Measurements from ENCODE around the gene HLA-DMB. TPM values are rescaled to one million over a fixed set of nuclear protein-coding genes. Genes with fewer than 3 reads are reported as not detected.
A peak's percentile ranks its signal among the peaks of the same experiment; 100 is the strongest.

The HLA-DMB gene
- total RNA-seq (2021): 0.34 and 0.46 TPM in 2 replicates
- percentile 21 among the genes with signal in this experiment for Bru-seq, nascent RNA
- percentile 23 among the genes with signal in this experiment for BruChase-seq, experiment 1, labeled RNA remaining after a 2-hour chase
- BruChase-seq, experiment 2, labeled RNA remaining after a 6-hour chase: percentile 31 among the genes with signal in this experiment
- long read RNA-seq: 0 reads

GRCh38 chr6:32940656-32941213, at the start of gene HLA-DMB:
TSS of gene HLA-DMB (minus strand) at chr6:32941028. CDS start at chr6:32940807, 221 bp downstream.
- no TSS peak for BruUV-seq (replicated peaks)
- Histone ChIP-seq H3K27me3 (replicated peaks; ENCODE audit: insufficient read depth, low read depth, low read length, poor library complexity) (peaks cover 6% of the 10 kb centered on the region), H3K9me3 (ENCODE audit: low read depth, low read length, poor library complexity, severe bottlenecking) (no peaks in the 10 kb centered on the region), H3K36me3 (ENCODE audit: insufficient read depth, low read length, poor library complexity, severe bottlenecking) (no peaks in the 10 kb centered on the region), H3K27ac (ENCODE audit: low read depth, low read length, poor library complexity, severe bottlenecking) (peak within 1 kb of the TSS; percentile 54), H3K4me1 (ENCODE audit: insufficient read depth, low read length, poor library complexity, severe bottlenecking) (peaks cover 8% of the 10 kb centered on the region), H3K4me3 (ENCODE audit: low read depth, low read length, poor library complexity, severe bottlenecking) (peak within 1 kb of the TSS; percentile 24)
- peak; percentile 81 for DNase-seq (ENCODE audit: low spot score)
- TF ChIP-seq, protein P1, sequence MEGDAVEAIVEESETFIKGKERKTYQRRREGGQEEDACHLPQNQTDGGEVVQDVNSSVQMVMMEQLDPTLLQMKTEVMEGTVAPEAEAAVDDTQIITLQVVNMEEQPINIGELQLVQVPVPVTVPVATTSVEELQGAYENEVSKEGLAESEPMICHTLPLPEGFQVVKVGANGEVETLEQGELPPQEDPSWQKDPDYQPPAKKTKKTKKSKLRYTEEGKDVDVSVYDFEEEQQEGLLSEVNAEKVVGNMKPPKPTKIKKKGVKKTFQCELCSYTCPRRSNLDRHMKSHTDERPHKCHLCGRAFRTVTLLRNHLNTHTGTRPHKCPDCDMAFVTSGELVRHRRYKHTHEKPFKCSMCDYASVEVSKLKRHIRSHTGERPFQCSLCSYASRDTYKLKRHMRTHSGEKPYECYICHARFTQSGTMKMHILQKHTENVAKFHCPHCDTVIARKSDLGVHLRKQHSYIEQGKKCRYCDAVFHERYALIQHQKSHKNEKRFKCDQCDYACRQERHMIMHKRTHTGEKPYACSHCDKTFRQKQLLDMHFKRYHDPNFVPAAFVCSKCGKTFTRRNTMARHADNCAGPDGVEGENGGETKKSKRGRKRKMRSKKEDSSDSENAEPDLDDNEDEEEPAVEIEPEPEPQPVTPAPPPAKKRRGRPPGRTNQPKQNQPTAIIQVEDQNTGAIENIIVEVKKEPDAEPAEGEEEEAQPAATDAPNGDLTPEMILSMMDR (conservative IDR thresholded peaks at IDR 0.05; ENCODE audit: low read depth, low read length): no peak
- TF ChIP-seq EZH2 (IDR thresholded peaks at IDR 0.05; ENCODE audit: borderline replicate concordance, low read depth, low read length, poor library complexity, severe bottlenecking): no peak
- intact Hi-C loops (cut with micrococcal nuclease; ENCODE audit: unreplicated experiment): no loop called here
- ChIA-PET CTCF (interaction anchor here (1.2 to 1.6 kb wide), 2 partner anchors 44 to 72 kb away, joined by 3 to 6 read pairs; no protein-coding TSS in a partner anchor), POLR2A (ENCODE audit: low non-redundant PET) (interaction anchor here (0.6 kb wide), 1 partner anchor 44 kb away, joined by 3 read pairs; no protein-coding TSS in a partner anchor)

DNA sequence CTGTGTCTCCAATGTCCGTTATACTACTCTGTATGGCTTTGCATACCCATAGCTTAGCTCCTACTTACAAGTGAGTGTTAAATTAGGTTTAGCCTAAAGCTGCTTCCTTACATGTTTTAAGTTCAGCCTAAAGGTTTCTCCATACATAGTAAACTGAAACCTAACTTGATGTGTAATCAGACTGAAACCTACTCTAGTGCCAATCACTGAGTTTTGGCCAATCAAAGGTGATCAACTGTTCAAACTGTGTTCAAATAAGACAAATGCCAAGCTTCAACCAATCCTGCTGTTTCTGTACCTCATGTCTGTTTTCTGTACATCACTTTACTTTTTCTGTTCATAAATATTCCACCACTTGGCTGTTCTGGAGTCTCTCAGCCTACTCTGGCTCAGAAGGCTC, 48.5 kb upstream of the HLA-DMB start:
- CTCF ChIA-PET: interaction anchor here (0.6 kb wide), 1 partner anchor 529 kb away, joined by 5 read pairs; no protein-coding TSS in a partner anchor
- no TSS peak for BruUV-seq (replicated peaks)
- Histone ChIP-seq H3K4me1 (ENCODE audit: insufficient read depth, low read length, poor library complexity, severe bottlenecking) (no peaks in the 10 kb centered on the region), H3K9me3 (ENCODE audit: low read depth, low read length, poor library complexity, severe bottlenecking) (no peaks in the 10 kb centered on the region), H3K27me3 (replicated peaks; ENCODE audit: insufficient read depth, low read depth, low read length, poor library complexity) (peaks cover 6% of the 10 kb centered on the region), H3K4me3 (ENCODE audit: low read depth, low read length, poor library complexity, severe bottlenecking) (no peak overlapping the region), H3K27ac (ENCODE audit: low read depth, low read length, poor library complexity, severe bottlenecking) (no peak overlapping the region), H3K36me3 (ENCODE audit: insufficient read depth, low read length, poor library complexity, severe bottlenecking) (no peaks in the 10 kb centered on the region)
- intact Hi-C loops (cut with micrococcal nuclease; ENCODE audit: unreplicated experiment): no loop called here
- POLR2A ChIA-PET (ENCODE audit: low non-redundant PET): no interaction called here
- TF ChIP-seq, protein P1 (conservative IDR thresholded peaks at IDR 0.05; ENCODE audit: low read depth, low read length): no peak
- TF ChIP-seq EZH2 (IDR thresholded peaks at IDR 0.05; ENCODE audit: borderline replicate concordance, low read depth, low read length, poor library complexity, severe bottlenecking): no peak
- DNase-seq (ENCODE audit: low spot score): no peak

- peak; percentile 90 for DNase-seq (ENCODE audit: low spot score)
These were observed 44.0 kb upstream of the HLA-DMB start for GRCh38 chr6:32984622-32985389.

More at GRCh38 chr6:32984622-32985389, 44.0 kb upstream of the HLA-DMB start:
- no peaks in the 10 kb centered on the region for H3K27me3 ChIP-seq (replicated peaks; ENCODE audit: insufficient read depth, low read depth, low read length, poor library complexity)
- H3K9me3 ChIP-seq (ENCODE audit: low read depth, low read length, poor library complexity, severe bottlenecking): no peaks in the 10 kb centered on the region
- no peaks in the 10 kb centered on the region for H3K4me1 ChIP-seq (ENCODE audit: insufficient read depth, low read length, poor library complexity, severe bottlenecking)
- ChIA-PET POLR2A (ENCODE audit: low non-redundant PET) (interaction anchor here (0.6 to 2.2 kb wide), 4 partner anchors 13 to 74 kb away, joined by 3 to 22 read pairs (median 3); no protein-coding TSS in a partner anchor), CTCF (interaction anchor here (0.5 to 2.5 kb wide), 18 partner anchors 11 to 264 kb away, joined by 3 to 61 read pairs (median 6); partner anchors contain the start of genes HLA-DOA, PSMB9, TAP1 and TAP2)
- H3K36me3 ChIP-seq (ENCODE audit: insufficient read depth, low read length, poor library complexity, severe bottlenecking): peaks cover 20% of the 10 kb centered on the region
- H3K4me3 ChIP-seq (ENCODE audit: low read depth, low read length, poor library complexity, severe bottlenecking): no peak overlapping the region
- intact Hi-C loops (cut with micrococcal nuclease; ENCODE audit: unreplicated experiment): loop anchor here (1.0 kb wide), 2 partner anchors 52 to 100 kb away; no protein-coding TSS in a partner anchor
- TF ChIP-seq, protein P1 (conservative IDR thresholded peaks at IDR 0.05; ENCODE audit: low read depth, low read length): peak; percentile 91
- TF ChIP-seq EZH2 (IDR thresholded peaks at IDR 0.05; ENCODE audit: borderline replicate concordance, low read depth, low read length, poor library complexity, severe bottlenecking): no peak
- H3K27ac ChIP-seq (ENCODE audit: low read depth, low read length, poor library complexity, severe bottlenecking): no peak overlapping the region
- no TSS peak for BruUV-seq (replicated peaks)
